ENCODE measurements around the gene CDCA5. TPM values are rescaled to one million over a fixed set of nuclear protein-coding genes. Genes with fewer than 3 reads are reported as not detected.

The CDCA5 gene
- total RNA-seq, 1 donor from 2014 or later = 1.7 TPM

DNA sequence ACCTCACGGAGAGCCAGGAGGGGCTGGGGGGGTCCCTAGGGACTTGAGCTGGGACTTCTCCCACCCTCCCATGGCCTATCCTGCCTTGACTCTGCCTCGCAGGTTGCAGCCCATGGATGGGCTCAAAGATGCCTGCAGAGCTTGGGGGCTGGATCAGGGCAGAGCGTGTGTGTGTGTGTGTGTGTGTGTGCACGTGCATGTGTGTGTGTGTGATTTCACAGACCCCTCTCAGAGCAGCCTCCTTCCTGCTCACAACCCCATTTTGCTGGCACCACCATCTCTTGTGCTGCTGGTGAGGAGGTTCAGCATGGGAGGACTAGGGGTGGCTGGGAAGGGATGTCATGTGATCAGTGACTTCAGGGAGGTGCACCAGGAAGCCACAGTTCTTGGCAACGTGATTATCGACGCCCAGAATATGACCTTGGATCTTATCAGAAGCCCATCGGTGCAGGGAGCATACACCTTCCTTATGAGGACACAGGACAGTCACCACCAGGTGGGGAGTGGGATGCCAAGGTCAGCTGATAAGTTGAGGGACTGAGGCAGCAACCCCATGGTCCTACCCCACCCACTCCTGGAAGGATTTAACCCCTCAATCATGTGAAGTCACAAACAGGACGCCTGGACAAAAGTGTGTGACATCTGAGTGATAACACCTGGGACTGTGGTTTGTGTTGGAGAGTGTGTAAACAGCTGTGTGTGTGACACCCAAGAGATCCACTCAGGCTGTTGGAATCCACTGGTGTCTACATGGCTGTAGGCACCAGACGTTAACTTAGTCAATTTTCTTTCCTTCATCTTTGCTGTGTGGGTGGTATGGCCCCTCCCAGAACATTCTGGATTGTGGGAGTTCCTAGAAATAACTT is 23.6 kb downstream of the CDCA5 start:
- Histone ChIP-seq H3K4me1 (no peaks in the 10 kb centered on the region), H3K9me3 (no peaks in the 10 kb centered on the region), H3K27me3 (no peaks in the 10 kb centered on the region), H3K27ac (no peak overlapping the region), H3K4me3 (no peak overlapping the region), H3K36me3 (no peaks in the 10 kb centered on the region)
- DNase-seq (no peak), ATAC-seq (no peak)
- intact Hi-C loops (cut with DNase I) = no loop called here
- TF ChIP-seq CTCF (IDR thresholded peaks at IDR 0.05) = no peak

GRCh38 chr11:65059523-65059922 is 24.3 kb downstream of the CDCA5 start:
- ATAC-seq (no peak), DNase-seq (no peak)
- no peak for TF ChIP-seq CTCF (IDR thresholded peaks at IDR 0.05)

GRCh38 chr11:65058419-65059054 is 25.3 kb downstream of the CDCA5 start, which contains the start of gene NAALADL1:
Gene NAALADL1 (minus strand): TSS chr11:65058553. CDS start chr11:65058521, 32 bp downstream.
- DNase-seq (no peak), ATAC-seq (no peak)
- TF ChIP-seq CTCF (IDR thresholded peaks at IDR 0.05) = no peak
- no peaks in the 10 kb centered on the region for H3K9me3 ChIP-seq
- intact Hi-C loops (cut with DNase I) = no loop called here
- H3K36me3 ChIP-seq = no peaks in the 10 kb centered on the region
- H3K27me3 ChIP-seq = no peaks in the 10 kb centered on the region
- no peak within 1 kb of the TSS for H3K4me3 ChIP-seq
- no peak within 1 kb of the TSS for H3K27ac ChIP-seq
- no peaks in the 10 kb centered on the region for H3K4me1 ChIP-seq

More at GRCh38 chr11:65059523-65059922, 24.3 kb downstream of the CDCA5 start:
- Histone ChIP-seq H3K27me3 (no peaks in the 10 kb centered on the region), H3K4me3 (no peak overlapping the region), H3K27ac (no peak overlapping the region), H3K9me3 (no peaks in the 10 kb centered on the region), H3K36me3 (no peaks in the 10 kb centered on the region), H3K4me1 (no peaks in the 10 kb centered on the region)
- intact Hi-C loops (cut with DNase I) = no loop called here

- H3K27me3 ChIP-seq = no peaks in the 10 kb centered on the region
- DNase-seq (no peak), ATAC-seq (no peak)
- no peaks in the 10 kb centered on the region for H3K4me1 ChIP-seq
- no peak for TF ChIP-seq CTCF (IDR thresholded peaks at IDR 0.05)
- no peak overlapping the region for H3K27ac ChIP-seq
- intact Hi-C loops (cut with DNase I) = no loop called here
- no peaks in the 10 kb centered on the region for H3K9me3 ChIP-seq
- no peak overlapping the region for H3K4me3 ChIP-seq
- H3K36me3 ChIP-seq = no peaks in the 10 kb centered on the region
Observed at GRCh38 chr11:65058012-65058411, 25.8 kb downstream of the CDCA5 start.

DNA sequence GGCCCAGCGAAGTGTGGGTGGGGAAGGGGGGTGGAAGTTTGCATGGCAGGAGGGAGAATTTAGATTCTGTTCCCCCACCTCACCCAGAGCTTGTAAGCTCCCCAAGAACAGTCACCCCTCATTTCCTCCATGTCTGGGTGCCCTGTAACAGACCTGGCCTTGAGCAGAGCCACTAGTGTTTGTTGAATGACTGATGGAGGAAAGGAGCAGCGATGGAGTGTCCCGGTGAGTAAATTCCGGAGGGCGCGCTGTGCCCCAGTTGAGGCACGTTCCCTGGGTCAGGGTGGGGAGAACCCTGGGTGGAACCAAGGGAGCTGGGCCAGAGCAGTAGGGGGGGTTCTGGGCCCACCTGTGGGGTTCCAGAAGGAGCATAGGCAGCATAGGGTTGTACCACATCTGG is 26.3 kb downstream of the CDCA5 start:
- no peak for DNase-seq
- H3K9me3 ChIP-seq = no peaks in the 10 kb centered on the region
- no peak overlapping the region for H3K27ac ChIP-seq
- intact Hi-C loops (cut with DNase I) = no loop called here
- ATAC-seq = no peak
- no peak overlapping the region for H3K4me3 ChIP-seq
- no peaks in the 10 kb centered on the region for H3K27me3 ChIP-seq
- no peak for TF ChIP-seq CTCF (IDR thresholded peaks at IDR 0.05)
- H3K36me3 ChIP-seq = no peaks in the 10 kb centered on the region
- no peaks in the 10 kb centered on the region for H3K4me1 ChIP-seq
